Cardiac muscle cell (in vitro differentiated cells and primary cell): ENCODE measurements around the gene GANAB. TPM values are rescaled to one million over a fixed set of nuclear protein-coding genes. Genes with fewer than 3 reads are reported as not detected.

Experiments
- DNase-seq, 2 donors: peaks; one replicate each; pipeline versions ENCODE4 v3.0.0 to v3.0.0-alpha.2; 2010 to 2017; ENCODE audit warnings: low read depth in 1 of 2, low spot score in 1 of 2
- H3K27ac ChIP-seq: fragments of 200-600 bp; sonication (generic); 2 replicates; pipeline ENCODE4 v1.5.1; 2016
- H3K27me3 ChIP-seq: fragments of 200-600 bp; sonication (generic); 2 replicates; pipeline ENCODE4 v1.6.0; 2016; ENCODE audit warnings: control low read depth
- H3K36me3 ChIP-seq: fragments of 200-600 bp; sonication (generic); 2 replicates; pipeline ENCODE4 v1.5.1; 2016; ENCODE audit warnings: control low read depth
- H3K4me1 ChIP-seq: fragments of 200-600 bp; sonication (generic); 2 replicates; pipeline ENCODE4 v1.8.1; 2017; ENCODE audit warnings: low read depth, mild to moderate bottlenecking, mixed run types
- H3K4me3 ChIP-seq: fragments of 200-600 bp; sonication (generic); 2 replicates; pipeline ENCODE4 v1.5.1; 2016; ENCODE audit warnings: mild to moderate bottlenecking
- H3K9me3 ChIP-seq: fragments of 200-600 bp; sonication (generic); 2 replicates; pipeline ENCODE4 v1.5.1; 2017; ENCODE audit warnings: low read depth, mild to moderate bottlenecking, control low read depth
- CTCF ChIP-seq: IDR thresholded peaks from 2 replicates; pipeline ENCODE4 v1.5.1; 2012; ENCODE audit warnings: low read depth, mild to moderate bottlenecking, low read length
- polyA plus RNA-seq: library from polyadenylated mRNA; unstranded; fragments of >200 nt; fragmentation: Nextera tagmentation; extraction: Ambion mirVana; gene quantifications from 2 replicates; pipeline ENCODE4 v1.2.1, GENCODE V29; 2016
- total RNA-seq: library from RNA; depleted of rRNA; stranded (reverse); fragments of >200 nt; gene quantifications from 2 replicates; pipeline ENCODE4 v1.2.3, GENCODE V29; 2016

GANAB gene
- total and polyA plus RNA-seq, 2 experiments from 2014 or later, result 110 to 143 TPM

- no peaks in the 10 kb centered on the region for H3K9me3 ChIP-seq
- no peak overlapping the region for H3K4me3 ChIP-seq
- peaks cover 8% of the 10 kb centered on the region for H3K4me1 ChIP-seq
- H3K27ac ChIP-seq, result no peak overlapping the region
- no peak for TF ChIP-seq CTCF
- no peaks in the 10 kb centered on the region for H3K36me3 ChIP-seq
- DNase-seq, result no peak
- H3K27me3 ChIP-seq, result no peaks in the 10 kb centered on the region
These were observed 38.7 kb downstream of the GANAB start for GRCh38 chr11:62607714-62608113.

- Histone ChIP-seq H3K27ac (no peak overlapping the region), H3K4me1 (peaks cover 8% of the 10 kb centered on the region), H3K36me3 (no peaks in the 10 kb centered on the region), H3K9me3 (no peaks in the 10 kb centered on the region), H3K27me3 (no peaks in the 10 kb centered on the region), H3K4me3 (no peak overlapping the region)
- no peak for TF ChIP-seq CTCF
- no peak for DNase-seq
These were observed 40.5 kb downstream of the GANAB start for GRCh38 chr11:62605902-62606301.

GRCh38 chr11:62605467-62605866 lies 40.9 kb downstream of the GANAB start:
- Histone ChIP-seq H3K36me3 (no peaks in the 10 kb centered on the region), H3K4me3 (no peak overlapping the region), H3K27ac (no peak overlapping the region), H3K27me3 (no peaks in the 10 kb centered on the region), H3K9me3 (no peaks in the 10 kb centered on the region), H3K4me1 (peaks cover 9% of the 10 kb centered on the region)
- no peak for DNase-seq
- TF ChIP-seq CTCF, result no peak

GRCh38 chr11:62604460-62605120 lies 41.8 kb downstream of the GANAB start:
- H3K27me3 ChIP-seq, result no peaks in the 10 kb centered on the region
- DNase-seq, result peak in 1 of 2 donors; percentile 56
- peak overlapping the region; percentile 11 for H3K27ac ChIP-seq
- H3K4me1 ChIP-seq, result peaks cover 18% of the 10 kb centered on the region
- no peaks in the 10 kb centered on the region for H3K36me3 ChIP-seq
- TF ChIP-seq CTCF, result no peak
- H3K4me3 ChIP-seq, result no peak overlapping the region
- no peaks in the 10 kb centered on the region for H3K9me3 ChIP-seq

GRCh38 chr11:62603776-62604299 lies 42.6 kb downstream of the GANAB start:
- Histone ChIP-seq H3K4me1 (peaks cover 23% of the 10 kb centered on the region), H3K36me3 (no peaks in the 10 kb centered on the region), H3K4me3 (no peak overlapping the region), H3K27me3 (no peaks in the 10 kb centered on the region), H3K9me3 (no peaks in the 10 kb centered on the region), H3K27ac (no peak overlapping the region)
- TF ChIP-seq CTCF, result no peak
- DNase-seq, result no peak
